Neural cell (in vitro differentiated cells): Measurements from ENCODE around the gene RYR3.

Experiments
- EP300 ChIP-seq: fragments of 450-650 bp; conservative IDR thresholded peaks from 2 replicates; pipeline ENCODE4 v1.6.1; 2014; ENCODE audit warnings: antibody characterized with exemption, mild to moderate bottlenecking, moderate library complexity; ENCODE audit not compliant: poor library complexity, severe bottlenecking
- EZH2 ChIP-seq: fragments of 200-600, 300-800 bp; shearing (Covaris generic), sonication (generic); IDR thresholded peaks from 2 replicates; pipeline ENCODE4 v1.6.1; 2014; ENCODE audit warnings: antibody characterized with exemption, low read length, borderline replicate concordance, mild to moderate bottlenecking; ENCODE audit not compliant: insufficient read depth, poor library complexity, severe bottlenecking
- POLR2AphosphoS5 ChIP-seq: IDR thresholded peaks from 2 replicates; pipeline ENCODE4 v1.6.1; 2012
- SMC3 ChIP-seq: fragments of 450-650 bp; conservative IDR thresholded peaks from 2 replicates; pipeline ENCODE4 v1.6.1; 2014; ENCODE audit warnings: antibody characterized with exemption, mild to moderate bottlenecking, moderate library complexity; ENCODE audit not compliant: poor library complexity
- TAF1 ChIP-seq: IDR thresholded peaks from 2 replicates; pipeline ENCODE4 v1.6.1; 2012; ENCODE audit warnings: low read depth
- TF ChIP-seq, protein P1 (sequence below): fragments of 450-650 bp; IDR thresholded peaks from 2 replicates; pipeline ENCODE4 v1.5.1; 2014; ENCODE audit warnings: antibody characterized with exemption, mild to moderate bottlenecking, moderate library complexity; ENCODE audit not compliant: poor library complexity, severe bottlenecking
- TF ChIP-seq, protein P2 (sequence below): IDR thresholded peaks from 2 replicates; pipeline ENCODE4 v1.6.1; 2012; ENCODE audit warnings: borderline replicate concordance

GRCh38 chr15:33823119-33823518 is 512.4 kb downstream of the RYR3 start:
- TF ChIP-seq, protein P1, sequence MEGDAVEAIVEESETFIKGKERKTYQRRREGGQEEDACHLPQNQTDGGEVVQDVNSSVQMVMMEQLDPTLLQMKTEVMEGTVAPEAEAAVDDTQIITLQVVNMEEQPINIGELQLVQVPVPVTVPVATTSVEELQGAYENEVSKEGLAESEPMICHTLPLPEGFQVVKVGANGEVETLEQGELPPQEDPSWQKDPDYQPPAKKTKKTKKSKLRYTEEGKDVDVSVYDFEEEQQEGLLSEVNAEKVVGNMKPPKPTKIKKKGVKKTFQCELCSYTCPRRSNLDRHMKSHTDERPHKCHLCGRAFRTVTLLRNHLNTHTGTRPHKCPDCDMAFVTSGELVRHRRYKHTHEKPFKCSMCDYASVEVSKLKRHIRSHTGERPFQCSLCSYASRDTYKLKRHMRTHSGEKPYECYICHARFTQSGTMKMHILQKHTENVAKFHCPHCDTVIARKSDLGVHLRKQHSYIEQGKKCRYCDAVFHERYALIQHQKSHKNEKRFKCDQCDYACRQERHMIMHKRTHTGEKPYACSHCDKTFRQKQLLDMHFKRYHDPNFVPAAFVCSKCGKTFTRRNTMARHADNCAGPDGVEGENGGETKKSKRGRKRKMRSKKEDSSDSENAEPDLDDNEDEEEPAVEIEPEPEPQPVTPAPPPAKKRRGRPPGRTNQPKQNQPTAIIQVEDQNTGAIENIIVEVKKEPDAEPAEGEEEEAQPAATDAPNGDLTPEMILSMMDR = no peak
- TF ChIP-seq, protein P2, sequence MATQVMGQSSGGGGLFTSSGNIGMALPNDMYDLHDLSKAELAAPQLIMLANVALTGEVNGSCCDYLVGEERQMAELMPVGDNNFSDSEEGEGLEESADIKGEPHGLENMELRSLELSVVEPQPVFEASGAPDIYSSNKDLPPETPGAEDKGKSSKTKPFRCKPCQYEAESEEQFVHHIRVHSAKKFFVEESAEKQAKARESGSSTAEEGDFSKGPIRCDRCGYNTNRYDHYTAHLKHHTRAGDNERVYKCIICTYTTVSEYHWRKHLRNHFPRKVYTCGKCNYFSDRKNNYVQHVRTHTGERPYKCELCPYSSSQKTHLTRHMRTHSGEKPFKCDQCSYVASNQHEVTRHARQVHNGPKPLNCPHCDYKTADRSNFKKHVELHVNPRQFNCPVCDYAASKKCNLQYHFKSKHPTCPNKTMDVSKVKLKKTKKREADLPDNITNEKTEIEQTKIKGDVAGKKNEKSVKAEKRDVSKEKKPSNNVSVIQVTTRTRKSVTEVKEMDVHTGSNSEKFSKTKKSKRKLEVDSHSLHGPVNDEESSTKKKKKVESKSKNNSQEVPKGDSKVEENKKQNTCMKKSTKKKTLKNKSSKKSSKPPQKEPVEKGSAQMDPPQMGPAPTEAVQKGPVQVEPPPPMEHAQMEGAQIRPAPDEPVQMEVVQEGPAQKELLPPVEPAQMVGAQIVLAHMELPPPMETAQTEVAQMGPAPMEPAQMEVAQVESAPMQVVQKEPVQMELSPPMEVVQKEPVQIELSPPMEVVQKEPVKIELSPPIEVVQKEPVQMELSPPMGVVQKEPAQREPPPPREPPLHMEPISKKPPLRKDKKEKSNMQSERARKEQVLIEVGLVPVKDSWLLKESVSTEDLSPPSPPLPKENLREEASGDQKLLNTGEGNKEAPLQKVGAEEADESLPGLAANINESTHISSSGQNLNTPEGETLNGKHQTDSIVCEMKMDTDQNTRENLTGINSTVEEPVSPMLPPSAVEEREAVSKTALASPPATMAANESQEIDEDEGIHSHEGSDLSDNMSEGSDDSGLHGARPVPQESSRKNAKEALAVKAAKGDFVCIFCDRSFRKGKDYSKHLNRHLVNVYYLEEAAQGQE = no peak
- TF ChIP-seq EP300 (no peak), POLR2AphosphoS5 (peak; percentile 12), SMC3 (no peak), EZH2 (no peak), TAF1 (no peak)
